ENCODE data around the gene TWIST2.

TWIST2 gene

GRCh38 chr2:238895891-238896600, 48.2 kb downstream of the TWIST2 start:
- Histone ChIP-seq H3K9me3 (no peaks in the 10 kb centered on the region), H3K36me3 (no peaks in the 10 kb centered on the region), H3K27ac (peak overlapping the region; percentile 50 to 65), H3K4me1 (peaks cover 0 to 28% (median 18%) of the 10 kb centered on the region in 4 donors), H3K27me3 (no peaks in the 10 kb centered on the region), H3K4me3 (peak overlapping the region in 1 of 2 donors; percentile 19)
- DNase-seq: peak; percentile 82 to 91
- TF ChIP-seq CTCF (IDR thresholded peaks at IDR 0.05): no peak
- intact Hi-C loops (cut with DNase I; ENCODE audit: low total_unique reads): no loop called here

- H3K36me3 ChIP-seq: no peaks in the 10 kb centered on the region
- H3K9me3 ChIP-seq: no peaks in the 10 kb centered on the region
- intact Hi-C loops (cut with DNase I; ENCODE audit: low total_unique reads): no loop called here
- DNase-seq: no peak
- peaks cover 0 to 28% (median 18%) of the 10 kb centered on the region in 4 donors for H3K4me1 ChIP-seq
- TF ChIP-seq CTCF (IDR thresholded peaks at IDR 0.05): no peak
- H3K4me3 ChIP-seq: no peak overlapping the region
- H3K27me3 ChIP-seq: no peaks in the 10 kb centered on the region
- H3K27ac ChIP-seq: peak overlapping the region; percentile 50 to 65
Observed at GRCh38 chr2:238896641-238897040, 48.8 kb downstream of the TWIST2 start.

GRCh38 chr2:238897122-238897880, 49.4 kb downstream of the TWIST2 start:
- H3K4me1 ChIP-seq: peaks cover 0 to 28% (median 18%) of the 10 kb centered on the region in 4 donors
- H3K4me3 ChIP-seq: no peak overlapping the region
- H3K27ac ChIP-seq: no peak overlapping the region
- H3K36me3 ChIP-seq: no peaks in the 10 kb centered on the region
- DNase-seq: no peak
- H3K27me3 ChIP-seq: no peaks in the 10 kb centered on the region
- intact Hi-C loops (cut with DNase I; ENCODE audit: low total_unique reads): no loop called here
- H3K9me3 ChIP-seq: no peaks in the 10 kb centered on the region
- TF ChIP-seq CTCF (IDR thresholded peaks at IDR 0.05): no peak

- Histone ChIP-seq H3K27me3 (no peaks in the 10 kb centered on the region), H3K4me1 (peaks cover 0 to 28% (median 18%) of the 10 kb centered on the region in 4 donors), H3K4me3 (no peak overlapping the region), H3K27ac (no peak overlapping the region), H3K9me3 (no peaks in the 10 kb centered on the region), H3K36me3 (no peaks in the 10 kb centered on the region)
- intact Hi-C loops (cut with DNase I; ENCODE audit: low total_unique reads): no loop called here
- DNase-seq: no peak
- no peak for TF ChIP-seq CTCF (IDR thresholded peaks at IDR 0.05)
Observed at GRCh38 chr2:238897911-238898311, 50.0 kb downstream of the TWIST2 start.

- no peak overlapping the region for H3K27ac ChIP-seq
- H3K27me3 ChIP-seq: no peaks in the 10 kb centered on the region
- peaks cover 0 to 28% (median 18%) of the 10 kb centered on the region in 4 donors for H3K4me1 ChIP-seq
- no peaks in the 10 kb centered on the region for H3K9me3 ChIP-seq
- intact Hi-C loops (cut with DNase I; ENCODE audit: low total_unique reads): no loop called here
- H3K36me3 ChIP-seq: no peaks in the 10 kb centered on the region
- no peak for TF ChIP-seq CTCF (IDR thresholded peaks at IDR 0.05)
- DNase-seq: no peak
- H3K4me3 ChIP-seq: no peak overlapping the region
Observed at GRCh38 chr2:238898534-238899281, 50.8 kb downstream of the TWIST2 start.
